Vagina (tissue), 2 donors: ENCODE data around the gene PTPN1.

ENCODE experiments used
- CTCF ChIP-seq, 3 experiments: fragments of 450-650 bp in 2 of 3; fragments of 200-600 bp in 1 of 3; sonication (generic) in 1 of 3; IDR thresholded peaks; one replicate each; pipeline ENCODE4 v1.5.1; 2017 to 2019; ENCODE audit warnings: antibody characterized with exemption in 3 of 3, mild to moderate bottlenecking in 2 of 3, moderate library complexity in 2 of 3
- POLR2A ChIP-seq, 2 donors: fragments of 450-650 bp; IDR thresholded peaks; one replicate each; pipeline ENCODE4 v1.6.1; 2017; ENCODE audit warnings: antibody characterized with exemption in 2 of 2, mild to moderate bottlenecking in 2 of 2, moderate library complexity in 2 of 2
- POLR2AphosphoS5 ChIP-seq, 2 donors: sonication (generic); formaldehyde crosslinking; IDR thresholded peaks; one replicate each; pipeline ENCODE4 v1.9.0; 2017; ENCODE audit warnings: antibody characterized with exemption in 2 of 2, mild to moderate bottlenecking in 2 of 2, low read depth in 1 of 2; ENCODE audit not compliant: insufficient read depth in 1 of 2

DNA sequence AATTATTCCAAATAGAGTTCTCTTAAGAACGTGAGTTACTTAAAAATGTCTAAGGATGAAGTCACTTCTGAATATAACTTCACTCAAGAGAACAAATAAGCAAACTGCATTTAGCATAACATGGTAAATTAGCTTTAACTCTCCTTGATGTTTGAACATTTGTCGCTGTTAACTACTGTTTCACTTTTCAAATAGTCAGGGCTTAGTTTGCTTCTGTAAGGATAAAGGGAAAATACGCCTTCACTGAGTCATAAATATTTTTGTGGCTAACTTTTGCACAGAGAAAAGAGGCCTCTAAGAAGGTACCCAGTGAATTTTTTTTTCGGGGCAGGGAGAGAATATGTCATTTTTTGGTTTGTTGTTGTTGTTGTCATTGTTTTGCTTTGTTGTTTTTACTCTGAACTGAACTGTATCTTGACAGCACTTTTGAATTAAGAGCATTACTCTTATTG is 8.1 kb downstream of the PTPN1 start:
- no peak for TF ChIP-seq POLR2A (IDR thresholded peaks at IDR 0.05)
- no peak for TF ChIP-seq CTCF (IDR thresholded peaks at IDR 0.05)
- TF ChIP-seq POLR2AphosphoS5 (IDR thresholded peaks at IDR 0.05; ENCODE audit: insufficient read depth in 1 of 2, low read depth in 1 of 2), result no peak
